ENCODE measurements around the gene LRRC37A3.
A peak's percentile ranks its signal among the peaks of the same experiment; 100 is the strongest.

LRRC37A3 gene

DNA sequence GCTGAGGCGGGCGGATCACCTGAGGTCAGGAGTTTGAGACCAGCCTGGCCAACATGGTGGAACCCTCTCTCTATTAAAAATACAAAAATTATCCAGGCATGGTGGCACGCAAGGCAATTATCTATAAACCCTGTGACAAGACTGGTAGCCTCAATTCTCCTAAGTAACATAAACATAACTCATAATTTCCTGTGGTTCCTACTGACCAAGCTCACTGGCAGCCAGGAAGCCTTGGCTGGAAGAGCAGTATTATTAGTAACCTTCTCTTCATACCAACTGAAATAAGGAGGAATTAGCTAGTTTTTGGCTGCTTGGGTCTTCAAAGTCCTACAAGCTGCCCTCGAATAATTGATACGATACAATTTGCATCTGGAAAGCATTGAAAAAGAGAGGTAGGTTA is 31.6 kb upstream of the LRRC37A3 start:
- Histone ChIP-seq H3K27me3 (ENCODE audit: insufficient read depth, low read length, poor library complexity, severe bottlenecking) (no peaks in the 10 kb centered on the region), H3K4me2 (ENCODE audit: low read depth, low read length, poor library complexity, severe bottlenecking) (peak overlapping the region; percentile 0), H3K9me2 (replicated peaks; ENCODE audit: low read depth, low read length) (no peaks in the 10 kb centered on the region), H4K20me1 (ENCODE audit: insufficient read depth, low read length, poor library complexity, severe bottlenecking) (no peaks in the 10 kb centered on the region), H3K79me2 (ENCODE audit: insufficient read depth, low read length) (no peaks in the 10 kb centered on the region), H3F3A (ENCODE audit: low read depth) (no peaks in the 10 kb centered on the region), H3K4me3 (ENCODE audit: low read length, poor library complexity, severe bottlenecking) (no peak overlapping the region), H3K9me3 (ENCODE audit: insufficient read depth, low read depth, low read length) (no peaks in the 10 kb centered on the region), H3K4me1 (ENCODE audit: insufficient read depth, low read length, poor library complexity, severe bottlenecking) (peaks cover 7% of the 10 kb centered on the region), H3K36me3 (ENCODE audit: insufficient read depth, low read length) (no peaks in the 10 kb centered on the region), H2AFZ (ENCODE audit: low read length) (no peak overlapping the region), H3K9ac (ENCODE audit: low read depth, low read length, poor library complexity, severe bottlenecking) (no peak overlapping the region)
- TF ChIP-seq, protein P1, sequence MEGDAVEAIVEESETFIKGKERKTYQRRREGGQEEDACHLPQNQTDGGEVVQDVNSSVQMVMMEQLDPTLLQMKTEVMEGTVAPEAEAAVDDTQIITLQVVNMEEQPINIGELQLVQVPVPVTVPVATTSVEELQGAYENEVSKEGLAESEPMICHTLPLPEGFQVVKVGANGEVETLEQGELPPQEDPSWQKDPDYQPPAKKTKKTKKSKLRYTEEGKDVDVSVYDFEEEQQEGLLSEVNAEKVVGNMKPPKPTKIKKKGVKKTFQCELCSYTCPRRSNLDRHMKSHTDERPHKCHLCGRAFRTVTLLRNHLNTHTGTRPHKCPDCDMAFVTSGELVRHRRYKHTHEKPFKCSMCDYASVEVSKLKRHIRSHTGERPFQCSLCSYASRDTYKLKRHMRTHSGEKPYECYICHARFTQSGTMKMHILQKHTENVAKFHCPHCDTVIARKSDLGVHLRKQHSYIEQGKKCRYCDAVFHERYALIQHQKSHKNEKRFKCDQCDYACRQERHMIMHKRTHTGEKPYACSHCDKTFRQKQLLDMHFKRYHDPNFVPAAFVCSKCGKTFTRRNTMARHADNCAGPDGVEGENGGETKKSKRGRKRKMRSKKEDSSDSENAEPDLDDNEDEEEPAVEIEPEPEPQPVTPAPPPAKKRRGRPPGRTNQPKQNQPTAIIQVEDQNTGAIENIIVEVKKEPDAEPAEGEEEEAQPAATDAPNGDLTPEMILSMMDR (conservative IDR thresholded peaks at IDR 0.05; ENCODE audit: low read length), result no peak
- no peak for TF ChIP-seq EZH2phosphoT487 (IDR thresholded peaks at IDR 0.05; ENCODE audit: borderline replicate concordance)

DNA sequence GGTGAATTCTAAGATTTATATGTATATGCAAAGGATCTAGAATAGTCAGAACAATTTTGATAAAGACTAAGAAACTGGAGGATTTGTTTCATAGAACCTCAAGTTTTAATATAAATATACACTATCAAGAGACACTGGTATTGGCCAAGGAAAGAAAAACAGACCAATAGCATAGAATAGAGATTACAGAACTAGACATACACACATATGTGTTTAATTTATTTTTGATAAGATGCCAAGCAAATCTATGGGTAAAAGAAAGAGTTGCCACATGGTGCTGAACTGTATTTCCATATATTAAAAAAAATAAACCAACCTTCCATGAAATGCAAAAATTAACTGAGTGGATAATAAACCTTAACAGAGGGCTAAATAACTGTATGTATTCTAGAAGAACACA is 27.9 kb upstream of the LRRC37A3 start:
- Histone ChIP-seq H3F3A (ENCODE audit: low read depth) (no peaks in the 10 kb centered on the region), H3K9me3 (ENCODE audit: insufficient read depth, low read depth, low read length) (no peaks in the 10 kb centered on the region), H2AFZ (ENCODE audit: low read length) (no peak overlapping the region), H3K4me2 (ENCODE audit: low read depth, low read length, poor library complexity, severe bottlenecking) (no peak overlapping the region), H3K4me1 (ENCODE audit: insufficient read depth, low read length, poor library complexity, severe bottlenecking) (peaks cover 7% of the 10 kb centered on the region), H3K27me3 (ENCODE audit: insufficient read depth, low read length, poor library complexity, severe bottlenecking) (no peaks in the 10 kb centered on the region), H3K4me3 (ENCODE audit: low read length, poor library complexity, severe bottlenecking) (no peak overlapping the region), H4K20me1 (ENCODE audit: insufficient read depth, low read length, poor library complexity, severe bottlenecking) (no peaks in the 10 kb centered on the region), H3K9me2 (replicated peaks; ENCODE audit: low read depth, low read length) (no peaks in the 10 kb centered on the region), H3K79me2 (ENCODE audit: insufficient read depth, low read length) (no peaks in the 10 kb centered on the region), H3K9ac (ENCODE audit: low read depth, low read length, poor library complexity, severe bottlenecking) (no peak overlapping the region), H3K36me3 (ENCODE audit: insufficient read depth, low read length) (no peaks in the 10 kb centered on the region)
- TF ChIP-seq, protein P1 (conservative IDR thresholded peaks at IDR 0.05; ENCODE audit: low read length), result no peak
- no peak for TF ChIP-seq EZH2phosphoT487 (IDR thresholded peaks at IDR 0.05; ENCODE audit: borderline replicate concordance)

DNA sequence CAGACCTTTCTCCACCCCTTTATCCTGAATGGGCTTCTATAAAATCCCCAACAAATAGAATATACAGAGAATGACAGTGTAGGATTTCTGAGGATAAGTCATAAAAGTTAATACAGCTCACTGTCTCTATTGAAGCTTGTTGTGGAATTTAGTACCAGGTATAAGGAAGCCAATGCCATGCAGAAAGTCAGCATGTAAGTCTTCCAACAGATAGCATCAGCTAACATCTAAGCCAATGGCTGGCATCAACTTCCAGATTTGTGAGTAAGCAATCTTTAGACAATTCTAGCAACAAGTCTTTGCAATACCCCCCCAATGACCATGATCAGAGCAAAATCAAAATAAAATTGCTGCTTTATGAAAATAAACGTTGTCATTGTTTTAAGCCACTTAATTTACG is 22.5 kb upstream of the LRRC37A3 start:
- H3K4me3 ChIP-seq (ENCODE audit: low read length, poor library complexity, severe bottlenecking), result no peak overlapping the region
- H3K4me2 ChIP-seq (ENCODE audit: low read depth, low read length, poor library complexity, severe bottlenecking), result no peak overlapping the region
- H3K9me2 ChIP-seq (replicated peaks; ENCODE audit: low read depth, low read length), result no peaks in the 10 kb centered on the region
- H3K27me3 ChIP-seq (ENCODE audit: insufficient read depth, low read length, poor library complexity, severe bottlenecking), result no peaks in the 10 kb centered on the region
- no peaks in the 10 kb centered on the region for H4K20me1 ChIP-seq (ENCODE audit: insufficient read depth, low read length, poor library complexity, severe bottlenecking)
- H3K9ac ChIP-seq (ENCODE audit: low read depth, low read length, poor library complexity, severe bottlenecking), result no peak overlapping the region
- TF ChIP-seq, protein P1 (conservative IDR thresholded peaks at IDR 0.05; ENCODE audit: low read length), result no peak
- TF ChIP-seq EZH2phosphoT487 (IDR thresholded peaks at IDR 0.05; ENCODE audit: borderline replicate concordance), result no peak
- no peaks in the 10 kb centered on the region for H3K79me2 ChIP-seq (ENCODE audit: insufficient read depth, low read length)
- H3K4me1 ChIP-seq (ENCODE audit: insufficient read depth, low read length, poor library complexity, severe bottlenecking), result peaks cover 6% of the 10 kb centered on the region
- H3F3A ChIP-seq (ENCODE audit: low read depth), result no peaks in the 10 kb centered on the region
- no peaks in the 10 kb centered on the region for H3K9me3 ChIP-seq (ENCODE audit: insufficient read depth, low read depth, low read length)
- H3K36me3 ChIP-seq (ENCODE audit: insufficient read depth, low read length), result no peaks in the 10 kb centered on the region
- no peak overlapping the region for H2AFZ ChIP-seq (ENCODE audit: low read length)
